Measurements from ENCODE around the gene DDX31.

- TF ChIP-seq EZH2phosphoT487 (IDR thresholded peaks at IDR 0.05; ENCODE audit: borderline replicate concordance, low read depth, low read length) = no peak
- TF ChIP-seq, protein P1, sequence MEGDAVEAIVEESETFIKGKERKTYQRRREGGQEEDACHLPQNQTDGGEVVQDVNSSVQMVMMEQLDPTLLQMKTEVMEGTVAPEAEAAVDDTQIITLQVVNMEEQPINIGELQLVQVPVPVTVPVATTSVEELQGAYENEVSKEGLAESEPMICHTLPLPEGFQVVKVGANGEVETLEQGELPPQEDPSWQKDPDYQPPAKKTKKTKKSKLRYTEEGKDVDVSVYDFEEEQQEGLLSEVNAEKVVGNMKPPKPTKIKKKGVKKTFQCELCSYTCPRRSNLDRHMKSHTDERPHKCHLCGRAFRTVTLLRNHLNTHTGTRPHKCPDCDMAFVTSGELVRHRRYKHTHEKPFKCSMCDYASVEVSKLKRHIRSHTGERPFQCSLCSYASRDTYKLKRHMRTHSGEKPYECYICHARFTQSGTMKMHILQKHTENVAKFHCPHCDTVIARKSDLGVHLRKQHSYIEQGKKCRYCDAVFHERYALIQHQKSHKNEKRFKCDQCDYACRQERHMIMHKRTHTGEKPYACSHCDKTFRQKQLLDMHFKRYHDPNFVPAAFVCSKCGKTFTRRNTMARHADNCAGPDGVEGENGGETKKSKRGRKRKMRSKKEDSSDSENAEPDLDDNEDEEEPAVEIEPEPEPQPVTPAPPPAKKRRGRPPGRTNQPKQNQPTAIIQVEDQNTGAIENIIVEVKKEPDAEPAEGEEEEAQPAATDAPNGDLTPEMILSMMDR (conservative IDR thresholded peaks at IDR 0.05; ENCODE audit: low read length) = no peak
Measured at GRCh38 chr9:132586830-132587591, 82.8 kb downstream of the DDX31 start.
